Left lung (tissue), 10 donors: ENCODE data around the gene ASCL4. TPM values are rescaled to one million over a fixed set of nuclear protein-coding genes. Genes with fewer than 3 reads are reported as not detected.

Source experiments
- ATAC-seq: fragments of 200-7000 bp; cut with Tn5 transposase; one replicate; pipeline ENCODE4 v1.9.1; 2020; ENCODE audit warnings: moderate library complexity
- DNase-seq, 4 donors: peaks; one replicate each; pipeline ENCODE4 v3.0.0-alpha.2; 2013 to 2020
- H3K27ac ChIP-seq, 2 donors: fragments of 200-600 bp; sonication (generic) in 1 of 2; one replicate each; pipeline versions ENCODE4 v1.5.0 to v1.8.0; 2020 to 2021
- H3K27me3 ChIP-seq, 2 donors: fragments of 200-600 bp; sonication (generic) in 1 of 2; one replicate each; pipeline versions ENCODE4 v1.5.0 to v1.8.0; 2020 to 2021
- H3K36me3 ChIP-seq, 2 donors: fragments of 200-600 bp; sonication (generic) in 1 of 2; one replicate each; pipeline versions ENCODE4 v1.5.0 to v1.8.0; 2020 to 2021
- H3K4me1 ChIP-seq, 2 donors: fragments of 200-600 bp; one replicate each; pipeline ENCODE4 v1.8.0; 2021
- H3K4me3 ChIP-seq, 2 donors: fragments of 200-600 bp; sonication (generic) in 1 of 2; one replicate each; pipeline versions ENCODE4 v1.5.0 to v1.8.0; 2020 to 2021; ENCODE audit warnings: mild to moderate bottlenecking in 1 of 2
- H3K9me3 ChIP-seq, 2 donors: fragments of 200-600 bp; sonication (generic) in 1 of 2; one replicate each; pipeline versions ENCODE4 v1.5.0 to v1.8.0; 2020 to 2021
- CTCF ChIP-seq, 2 donors: fragments of 200-600 bp; sonication (generic) in 1 of 2; IDR thresholded peaks; one replicate each; pipeline versions ENCODE4 v1.5.0 to v1.8.0; 2021; ENCODE audit warnings: antibody characterized with exemption in 2 of 2
- intact Hi-C, 2 donors: fragments of 100-400 bp; cut with DNase I; formaldehyde crosslinking; loops; one replicate each; pipeline versions ENCODE4 v1.11.2 to v1.14.2; 2022
- polyA plus RNA-seq, 6 donors: library from polyadenylated mRNA; unstranded; fragments of 120-200 nt; gene quantifications; one replicate each; pipeline ENCODE4 v1.2.1, GENCODE V29; 2013; ENCODE audit not compliant: insufficient read length in 6 of 6
- total RNA-seq, 2 donors: library from RNA; stranded (reverse); fragmentation: NEBNext Ultra II Directional; extraction: Animal tissue kit (Norgen Biotek cat#: 25700); gene quantifications; one replicate each; pipeline ENCODE4 v1.2.1, GENCODE V29; 2021
- donor health status: DM: no; HTN: yes; CAD: no.
- donor health status: DM: no; HTN: no; CAD: no.

ASCL4 gene
- total and polyA plus RNA-seq, 8 donors: not detected

- TF ChIP-seq CTCF (IDR thresholded peaks at IDR 0.05): no peak
- DNase-seq: no peak
- Histone ChIP-seq H3K27ac (no peak overlapping the region), H3K9me3 (no peaks in the 10 kb centered on the region), H3K4me1 (no peaks in the 10 kb centered on the region), H3K4me3 (no peak overlapping the region), H3K36me3 (no peaks in the 10 kb centered on the region), H3K27me3 (no peaks in the 10 kb centered on the region)
- intact Hi-C loops: no loop called here
- no peak for ATAC-seq
These were observed 33.1 kb downstream of the ASCL4 start for GRCh38 chr12:107807471-107808150.

GRCh38 chr12:107817250-107817649 is 42.7 kb downstream of the ASCL4 start:
- Histone ChIP-seq H3K4me1 (no peaks in the 10 kb centered on the region), H3K9me3 (peaks cover 0 to 27% of the 10 kb centered on the region in 2 donors), H3K27me3 (peaks cover 0 to 8% of the 10 kb centered on the region in 2 donors), H3K36me3 (no peaks in the 10 kb centered on the region), H3K27ac (no peak overlapping the region), H3K4me3 (no peak overlapping the region)
- no peak for DNase-seq
- no peak for ATAC-seq
- no peak for TF ChIP-seq CTCF (IDR thresholded peaks at IDR 0.05)
- intact Hi-C loops: no loop called here

GRCh38 chr12:107818984-107819383 is 44.5 kb downstream of the ASCL4 start:
- TF ChIP-seq CTCF (IDR thresholded peaks at IDR 0.05): no peak
- Histone ChIP-seq H3K9me3 (peaks cover 0 to 27% of the 10 kb centered on the region in 2 donors), H3K4me1 (no peaks in the 10 kb centered on the region), H3K27me3 (peaks cover 0 to 20% of the 10 kb centered on the region in 2 donors), H3K4me3 (no peak overlapping the region), H3K36me3 (no peaks in the 10 kb centered on the region), H3K27ac (no peak overlapping the region)
- ATAC-seq (no peak), DNase-seq (no peak)
- intact Hi-C loops: no loop called here

- ATAC-seq (no peak), DNase-seq (no peak)
- Histone ChIP-seq H3K27ac (no peak overlapping the region), H3K27me3 (peaks cover 0 to 21% of the 10 kb centered on the region in 2 donors), H3K9me3 (peaks cover 0 to 38% of the 10 kb centered on the region in 2 donors), H3K36me3 (no peaks in the 10 kb centered on the region), H3K4me3 (no peak overlapping the region), H3K4me1 (no peaks in the 10 kb centered on the region)
- intact Hi-C loops: no loop called here
- no peak for TF ChIP-seq CTCF (IDR thresholded peaks at IDR 0.05)
These were observed 47.9 kb downstream of the ASCL4 start for GRCh38 chr12:107822356-107822755.

Other genes starting within 250 kb of the ASCL4 start
- 10 to 100 TPM; 22.8 to 29.9 TPM for gene PWP1, start 88.9 kb upstream of the ASCL4 start, total RNA-seq
- 10 to 100 TPM; 49.4 to 58.6 (median 54.4) TPM for gene PWP1, start 88.9 kb upstream of the ASCL4 start, polyA plus RNA-seq
- gene PRDM4, start 13.6 kb upstream of the ASCL4 start, total RNA-seq: 10 to 100 TPM; 16.1 to 25.2 TPM
- 10 to 100 TPM; 24.1 to 27.3 (median 25.7) TPM for gene PRDM4, start 13.6 kb upstream of the ASCL4 start, polyA plus RNA-seq